SU-DHL-6 (cell line): Measurements from ENCODE around the gene SESN2.

Experiments
- EZH2phosphoT487 ChIP-seq: fragments of 200-600 bp; sonication (generic), shearing (Covaris generic); conservative IDR thresholded peaks from 2 replicates; pipeline ENCODE4 v1.6.1; 2018; ENCODE audit warnings: mild to moderate bottlenecking, antibody characterized with exemption, low read length, moderate library complexity, mixed read lengths
- TF ChIP-seq, protein P1 (sequence below): fragments of 200-600 bp; sonication (generic); IDR thresholded peaks from one replicate; pipeline ENCODE4 v1.5.1; 2017; ENCODE audit warnings: antibody characterized with exemption, mild to moderate bottlenecking, low read length, moderate library complexity; ENCODE audit not compliant: insufficient read depth, poor library complexity, severe bottlenecking

DNA sequence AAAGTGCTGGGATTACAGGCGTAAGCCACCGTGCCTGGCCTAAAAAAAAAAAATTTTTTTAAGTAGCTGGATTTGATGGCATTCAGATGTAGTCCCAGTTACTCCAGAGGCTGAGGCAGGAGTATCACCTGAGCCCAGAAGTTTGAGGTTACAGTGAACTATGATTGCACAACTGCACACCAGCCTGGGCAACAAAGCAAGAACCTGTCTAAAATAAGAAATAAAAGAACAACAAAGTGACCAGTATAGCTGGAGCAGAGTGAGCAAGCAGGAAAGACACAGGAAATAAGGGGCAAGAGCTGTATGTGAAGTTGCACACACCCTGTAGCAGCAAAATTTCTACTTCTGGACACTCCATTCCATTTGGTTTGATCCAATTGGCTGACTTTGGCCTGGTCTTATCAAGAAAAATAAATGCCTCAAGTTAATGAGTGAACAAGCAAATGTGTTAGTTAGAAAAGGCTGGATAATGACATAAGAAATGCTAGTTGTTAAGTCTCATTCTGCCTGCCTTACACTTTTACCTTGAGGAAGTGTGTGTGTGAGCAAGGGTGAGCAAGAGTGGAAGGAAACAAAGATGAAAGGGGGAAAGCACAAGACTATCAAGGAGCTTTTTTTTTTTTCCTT is 15.5 kb upstream of the SESN2 start:
- TF ChIP-seq, protein P1, sequence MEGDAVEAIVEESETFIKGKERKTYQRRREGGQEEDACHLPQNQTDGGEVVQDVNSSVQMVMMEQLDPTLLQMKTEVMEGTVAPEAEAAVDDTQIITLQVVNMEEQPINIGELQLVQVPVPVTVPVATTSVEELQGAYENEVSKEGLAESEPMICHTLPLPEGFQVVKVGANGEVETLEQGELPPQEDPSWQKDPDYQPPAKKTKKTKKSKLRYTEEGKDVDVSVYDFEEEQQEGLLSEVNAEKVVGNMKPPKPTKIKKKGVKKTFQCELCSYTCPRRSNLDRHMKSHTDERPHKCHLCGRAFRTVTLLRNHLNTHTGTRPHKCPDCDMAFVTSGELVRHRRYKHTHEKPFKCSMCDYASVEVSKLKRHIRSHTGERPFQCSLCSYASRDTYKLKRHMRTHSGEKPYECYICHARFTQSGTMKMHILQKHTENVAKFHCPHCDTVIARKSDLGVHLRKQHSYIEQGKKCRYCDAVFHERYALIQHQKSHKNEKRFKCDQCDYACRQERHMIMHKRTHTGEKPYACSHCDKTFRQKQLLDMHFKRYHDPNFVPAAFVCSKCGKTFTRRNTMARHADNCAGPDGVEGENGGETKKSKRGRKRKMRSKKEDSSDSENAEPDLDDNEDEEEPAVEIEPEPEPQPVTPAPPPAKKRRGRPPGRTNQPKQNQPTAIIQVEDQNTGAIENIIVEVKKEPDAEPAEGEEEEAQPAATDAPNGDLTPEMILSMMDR = no peak
- TF ChIP-seq EZH2phosphoT487 = no peak
